ENCODE measurements around the gene ERCC6L2.

DNA sequence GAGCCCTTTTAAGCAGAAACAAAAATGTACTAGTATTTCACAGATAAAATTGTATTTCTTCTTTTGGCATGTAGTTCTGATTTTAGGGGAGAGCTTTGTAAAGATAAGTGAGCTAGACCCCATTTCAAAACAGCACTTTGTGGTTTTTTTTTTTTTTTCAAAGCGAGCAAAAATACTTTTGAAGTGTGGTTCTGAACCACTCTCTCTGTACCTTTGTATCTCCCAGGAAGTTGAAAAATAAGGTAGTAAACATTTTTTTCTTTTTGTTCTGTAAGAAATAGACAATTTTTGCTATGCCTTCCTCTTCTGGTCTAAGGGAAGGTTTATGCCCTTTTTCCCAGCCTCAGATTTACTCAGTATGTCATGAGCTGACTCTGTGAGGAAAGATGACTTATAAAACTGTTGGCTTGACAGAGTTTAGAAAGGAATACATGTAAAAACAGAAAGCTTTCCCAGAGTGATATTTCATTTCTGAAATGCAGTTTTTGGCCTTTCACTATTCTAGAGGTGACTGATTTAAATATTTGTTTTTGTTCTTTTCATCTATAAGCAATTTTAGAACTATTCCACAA is 12.5 kb downstream of the ERCC6L2 start:
- no peak for TF ChIP-seq GATA2 (IDR thresholded peaks at IDR 0.05; ENCODE audit: low read depth, low read length)
- TF ChIP-seq GATA3 (IDR thresholded peaks at IDR 0.05; ENCODE audit: low read depth, low read length) = no peak

All from SH-SY5Y (cell line).